Esophagus squamous epithelium (tissue), 4 donors: Measurements from ENCODE around the gene DDI2.

Experiments
- POLR2A ChIP-seq, 4 donors: fragments of 450-650 bp; IDR thresholded peaks; one replicate each; pipeline ENCODE4 v1.6.1; 2017; ENCODE audit warnings: antibody characterized with exemption in 4 of 4, mild to moderate bottlenecking in 4 of 4, moderate library complexity in 3 of 4
- TF ChIP-seq, protein P1 (sequence below), 6 experiments: fragments of 450-650 bp in 4 of 6; fragments of 200-600 bp in 2 of 6; sonication (generic) in 2 of 6; IDR thresholded peaks; one replicate each; pipeline ENCODE4 v1.5.1; 2016 to 2019; ENCODE audit warnings: antibody characterized with exemption in 6 of 6, mild to moderate bottlenecking in 4 of 6, moderate library complexity in 4 of 6

DNA sequence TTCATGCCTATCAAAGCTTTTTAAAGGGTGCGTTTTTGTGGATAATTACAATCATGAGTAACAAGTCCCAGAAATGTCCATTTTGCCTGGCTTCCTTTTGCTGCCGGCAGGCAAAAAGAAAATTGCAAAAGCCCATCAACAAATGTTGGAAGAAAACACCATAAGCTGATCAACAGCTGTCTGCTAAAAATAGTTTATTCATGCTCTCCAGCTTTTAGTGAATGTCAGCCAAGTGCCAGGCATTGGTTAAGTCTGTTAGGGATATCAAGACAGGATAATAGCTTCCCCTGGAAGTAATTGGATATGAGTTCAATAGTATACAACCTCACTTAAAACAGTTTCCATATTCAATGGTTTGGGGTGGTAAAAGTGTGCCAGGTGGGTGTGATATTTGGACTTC, 18.8 kb upstream of the DDI2 start:
- TF ChIP-seq, protein P1, sequence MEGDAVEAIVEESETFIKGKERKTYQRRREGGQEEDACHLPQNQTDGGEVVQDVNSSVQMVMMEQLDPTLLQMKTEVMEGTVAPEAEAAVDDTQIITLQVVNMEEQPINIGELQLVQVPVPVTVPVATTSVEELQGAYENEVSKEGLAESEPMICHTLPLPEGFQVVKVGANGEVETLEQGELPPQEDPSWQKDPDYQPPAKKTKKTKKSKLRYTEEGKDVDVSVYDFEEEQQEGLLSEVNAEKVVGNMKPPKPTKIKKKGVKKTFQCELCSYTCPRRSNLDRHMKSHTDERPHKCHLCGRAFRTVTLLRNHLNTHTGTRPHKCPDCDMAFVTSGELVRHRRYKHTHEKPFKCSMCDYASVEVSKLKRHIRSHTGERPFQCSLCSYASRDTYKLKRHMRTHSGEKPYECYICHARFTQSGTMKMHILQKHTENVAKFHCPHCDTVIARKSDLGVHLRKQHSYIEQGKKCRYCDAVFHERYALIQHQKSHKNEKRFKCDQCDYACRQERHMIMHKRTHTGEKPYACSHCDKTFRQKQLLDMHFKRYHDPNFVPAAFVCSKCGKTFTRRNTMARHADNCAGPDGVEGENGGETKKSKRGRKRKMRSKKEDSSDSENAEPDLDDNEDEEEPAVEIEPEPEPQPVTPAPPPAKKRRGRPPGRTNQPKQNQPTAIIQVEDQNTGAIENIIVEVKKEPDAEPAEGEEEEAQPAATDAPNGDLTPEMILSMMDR (IDR thresholded peaks at IDR 0.05) = no peak
- TF ChIP-seq POLR2A (IDR thresholded peaks at IDR 0.05) = no peak
